MM.1S (cell line): ENCODE results near the gene MRPL28.

Experiments used
- CTCF ChIP-seq: fragments of 300-600 bp; sonication (generic); IDR thresholded peaks from 2 replicates; pipeline ENCODE4 v1.5.1; 2016; ENCODE audit warnings: antibody characterized with exemption, low read length, mixed read lengths
- EZH2 ChIP-seq: fragments of 300-600 bp; sonication (generic); optimal IDR thresholded peaks from 2 replicates; pipeline ENCODE3; 2017; ENCODE audit warnings: low read depth, mild to moderate bottlenecking, antibody characterized with exemption, low read length, mixed read lengths
- EZH2phosphoT487 ChIP-seq: fragments of 300-600 bp; sonication (generic); IDR thresholded peaks from 2 replicates; pipeline ENCODE4 v1.6.1; 2018; ENCODE audit warnings: antibody characterized with exemption, low read length

GRCh38 chr16:333406-334094, 36.8 kb downstream of the MRPL28 start:
- TF ChIP-seq EZH2 (no peak), CTCF (no peak), EZH2phosphoT487 (no peak)
